GM04504 (cell line): ENCODE data around the gene PRSS48.
"Not testable (repeated sequence)": the region's sequence is repeated elsewhere in the genome, so short reads cannot be mapped to it uniquely, and the experiment has no call there.

Experiments
- DNase-seq: peaks from one replicate; pipeline ENCODE4 v3.0.0-alpha.2; 2012; ENCODE audit warnings: low read depth

PRSS48 gene

GRCh38 chr4:151318307-151319006 is 41.5 kb downstream of the PRSS48 start:
- no peak for DNase-seq

DNA sequence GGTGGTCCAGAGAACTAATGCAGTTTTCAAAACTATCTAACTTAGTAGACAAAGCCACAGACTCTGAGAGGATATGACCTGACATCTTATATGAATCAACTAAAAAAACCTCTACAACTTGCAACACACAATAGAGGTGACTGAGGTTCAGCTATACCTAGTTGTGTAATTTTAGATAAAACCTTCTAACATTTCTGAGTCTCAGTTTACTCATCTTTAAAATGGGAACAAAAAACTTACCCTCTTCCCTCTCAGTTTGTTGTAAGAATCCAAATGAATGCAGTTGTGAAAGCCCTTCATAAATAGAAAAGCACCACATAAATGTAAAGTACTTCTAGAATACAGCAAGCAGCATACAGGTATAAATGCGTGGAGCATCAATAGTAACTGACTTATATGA is 42.5 kb downstream of the PRSS48 start:
- DNase-seq: no peak

DNA sequence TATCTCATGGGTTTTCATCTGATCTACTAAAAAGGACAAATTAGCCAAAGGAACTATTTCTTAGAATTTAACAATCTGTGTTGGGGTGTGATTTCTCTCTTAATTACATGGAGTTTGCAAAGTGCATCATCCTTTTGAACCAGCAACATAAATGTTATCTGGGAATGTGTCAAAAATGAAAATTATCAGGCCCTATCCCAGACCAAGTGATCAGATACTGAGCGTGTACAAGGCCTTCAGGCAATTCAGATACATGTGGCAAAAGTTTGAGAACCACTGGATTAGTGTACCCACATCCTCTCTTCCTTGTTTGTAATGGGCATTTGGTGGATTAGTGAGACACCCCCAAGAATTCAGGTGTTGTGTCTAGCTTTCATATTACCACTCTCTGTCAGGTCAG is 44.6 kb downstream of the PRSS48 start:
- no peak for DNase-seq

- not testable (repeated sequence) for DNase-seq
Observed at GRCh38 chr4:151322161-151322560, 45.2 kb downstream of the PRSS48 start.

- DNase-seq: no peak
Observed at GRCh38 chr4:151322570-151322969, 45.6 kb downstream of the PRSS48 start.

DNA sequence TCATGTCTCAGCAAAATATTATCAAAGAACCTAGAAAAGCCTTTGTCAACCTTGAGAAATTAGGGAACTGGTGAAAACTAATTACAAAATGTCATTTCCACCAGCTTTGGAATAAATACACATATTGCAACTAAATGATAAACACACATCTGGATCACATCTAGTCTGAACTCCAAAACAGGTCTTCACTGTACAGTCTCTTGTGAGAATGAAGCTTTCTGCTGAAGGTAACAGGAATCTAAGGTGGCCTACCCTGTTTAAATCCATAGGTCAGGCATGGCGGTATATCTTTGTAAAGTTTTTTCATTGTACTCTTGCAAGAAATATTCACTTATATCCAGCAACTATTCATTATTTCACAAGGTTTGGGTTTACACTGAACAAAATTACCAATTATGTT is 46.7 kb downstream of the PRSS48 start:
- DNase-seq: no peak

DNA sequence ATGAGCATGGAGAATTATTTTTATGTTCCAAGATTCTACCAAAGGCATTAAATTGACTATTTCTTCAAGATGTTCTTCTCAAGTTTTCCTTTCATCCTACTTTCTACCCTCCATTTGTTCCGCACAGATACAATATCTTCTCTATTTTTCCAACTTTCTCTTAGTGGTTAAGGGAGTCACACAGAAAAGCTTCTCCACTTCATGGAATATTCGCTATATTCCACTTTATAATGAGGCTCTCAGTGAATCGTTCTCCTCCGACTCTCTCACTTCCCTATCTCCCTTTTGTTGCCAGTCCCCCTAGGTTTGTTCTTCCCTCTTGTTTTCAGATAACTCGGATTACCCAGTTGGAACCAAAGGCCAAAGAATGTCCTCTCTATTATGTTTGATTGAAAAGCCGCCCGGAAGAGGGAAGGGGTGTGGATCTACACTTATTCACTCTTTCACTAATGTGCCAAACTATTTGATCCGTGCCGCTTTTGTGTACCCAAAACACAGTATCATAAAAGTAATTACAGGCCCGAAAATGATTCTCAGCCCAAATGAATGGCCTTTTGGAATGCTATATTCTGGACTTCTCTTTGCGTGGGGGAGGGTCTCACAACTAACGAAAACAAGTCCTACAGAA is 47.3 kb downstream of the PRSS48 start:
- DNase-seq: no peak

GRCh38 chr4:151324752-151325110 is 47.8 kb downstream of the PRSS48 start:
- no peak for DNase-seq

- DNase-seq: peak; percentile 33
Observed at GRCh38 chr4:151325111-151325948, 48.4 kb downstream of the PRSS48 start, which contains the start of gene SH3D19. Gene SH3D19, minus strand, starts transcription at chr4:151325605. Its CDS starts 253 bp downstream, at chr4:151325352.

DNA sequence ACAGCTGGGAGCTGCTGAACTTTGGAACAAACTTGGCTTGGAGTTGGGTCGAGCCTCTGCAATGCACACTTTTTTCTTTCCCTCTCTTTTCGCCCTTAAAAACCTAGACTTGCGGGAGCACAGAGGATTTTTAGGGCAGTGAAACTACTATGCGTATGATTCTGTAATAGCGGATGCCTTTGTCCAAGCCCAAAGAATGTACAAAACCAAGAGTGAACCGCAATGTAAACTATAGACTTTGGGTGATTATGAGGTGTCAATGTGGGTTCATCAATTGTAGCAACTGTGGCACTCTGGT is 48.9 kb downstream of the PRSS48 start:
- no peak for DNase-seq

- no peak for DNase-seq
Observed at GRCh38 chr4:151329217-151330007, 52.5 kb downstream of the PRSS48 start.

- DNase-seq: no peak
Observed at GRCh38 chr4:151331276-151332042, 54.5 kb downstream of the PRSS48 start.

- DNase-seq: no peak
Observed at GRCh38 chr4:151339467-151339866, 62.5 kb downstream of the PRSS48 start.

GRCh38 chr4:151340751-151341385 is 63.9 kb downstream of the PRSS48 start:
- DNase-seq: no peak
